Measurements from ENCODE around the gene TRIM32.

The TRIM32 gene

DNA sequence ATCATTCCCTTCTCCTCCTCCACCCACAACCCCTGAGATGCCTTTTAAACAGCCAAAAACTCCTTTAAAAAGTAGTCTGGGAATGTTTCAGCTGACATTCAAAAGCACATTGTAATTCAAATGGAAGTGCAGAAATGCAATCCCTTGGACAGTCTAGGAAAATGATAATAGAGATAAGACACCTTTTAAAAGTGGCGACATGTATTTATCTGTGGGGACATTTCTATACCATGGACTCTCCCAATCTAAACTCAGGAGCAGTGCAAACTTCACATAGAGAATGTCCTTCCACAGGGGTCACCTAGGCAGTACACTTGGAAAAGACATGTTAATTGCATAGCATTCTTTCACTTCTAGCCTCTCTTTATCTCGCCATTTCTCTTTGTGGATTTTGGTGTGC, 33.0 kb downstream of the TRIM32 start:
- Histone ChIP-seq H3K27me3 (replicated peaks in 2 of 5; ENCODE audit: control insufficient read depth in 4 of 5, insufficient read depth in 5 of 5, low read length in 4 of 5) (no peaks in the 10 kb centered on the region), H3K4me3 (ENCODE audit: control insufficient read depth in 1 of 7, extremely low read depth in 1 of 7, insufficient read depth in 4 of 7, low read depth in 2 of 7, low read length in 6 of 7) (no peak overlapping the region), H3K9me3 (ENCODE audit: control extremely low read depth in 1 of 5, control insufficient read depth in 4 of 5, insufficient read depth in 2 of 5, low read depth in 1 of 5, low read length in 4 of 5) (no peaks in the 10 kb centered on the region), H3K27ac (ENCODE audit: insufficient read depth in 1 of 2, low read depth in 1 of 2, low read length in 2 of 2, poor library complexity in 1 of 2, severe bottlenecking in 2 of 2) (no peak overlapping the region), H3K4me1 (ENCODE audit: control extremely low read depth in 1 of 4, control insufficient read depth in 4 of 4, insufficient read depth in 4 of 4, low read length in 3 of 4) (no peaks in the 10 kb centered on the region), H3K36me3 (ENCODE audit: control insufficient read depth in 4 of 4, insufficient read depth in 4 of 4, low read length in 3 of 4) (no peaks in the 10 kb centered on the region)
- WGBS (ENCODE audit: insufficient coverage): 100% methylated on average over 2 of the region's 2 CpGs
- no peak for DNase-seq
- ChIA-PET POLR2A (no interaction called here), CTCF (no interaction called here)

DNA sequence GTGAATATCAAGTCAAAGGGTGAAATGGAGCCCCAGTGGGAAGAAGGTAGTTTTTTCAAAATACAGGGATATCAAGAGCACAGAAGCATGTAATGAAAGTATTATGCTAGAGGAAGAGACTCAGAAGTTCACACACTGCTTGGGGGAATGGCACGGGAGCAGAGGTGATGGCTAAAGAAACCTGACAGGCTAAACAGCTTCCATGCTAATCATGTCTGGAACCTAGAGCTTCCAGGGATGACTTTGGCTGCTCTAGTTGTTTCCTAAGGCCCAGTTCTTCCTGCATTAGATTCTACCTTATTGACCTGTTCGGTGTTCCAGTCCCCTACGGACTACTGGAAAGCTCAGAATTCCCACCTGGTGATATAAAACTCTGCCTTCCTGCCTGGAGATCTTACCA, 34.3 kb downstream of the TRIM32 start:
- no peaks in the 10 kb centered on the region for H3K27me3 ChIP-seq (replicated peaks in 2 of 5; ENCODE audit: control insufficient read depth in 4 of 5, insufficient read depth in 5 of 5, low read length in 4 of 5)
- no peak for DNase-seq
- H3K9me3 ChIP-seq (ENCODE audit: control extremely low read depth in 1 of 5, control insufficient read depth in 4 of 5, insufficient read depth in 2 of 5, low read depth in 1 of 5, low read length in 4 of 5): no peaks in the 10 kb centered on the region
- H3K4me1 ChIP-seq (ENCODE audit: control extremely low read depth in 1 of 4, control insufficient read depth in 4 of 4, insufficient read depth in 4 of 4, low read length in 3 of 4): no peaks in the 10 kb centered on the region
- no peak overlapping the region for H3K27ac ChIP-seq (ENCODE audit: insufficient read depth in 1 of 2, low read depth in 1 of 2, low read length in 2 of 2, poor library complexity in 1 of 2, severe bottlenecking in 2 of 2)
- ChIA-PET CTCF (interaction anchor here (1.4 kb wide), 1 partner anchor 15 kb away, joined by 5 read pairs; no protein-coding TSS in a partner anchor), POLR2A (no interaction called here)
- H3K36me3 ChIP-seq (ENCODE audit: control insufficient read depth in 4 of 4, insufficient read depth in 4 of 4, low read length in 3 of 4): no peaks in the 10 kb centered on the region
- H3K4me3 ChIP-seq (ENCODE audit: control insufficient read depth in 1 of 7, extremely low read depth in 1 of 7, insufficient read depth in 4 of 7, low read depth in 2 of 7, low read length in 6 of 7): no peak overlapping the region
- 95% methylated on average over 2 of the region's 3 CpGs for WGBS (ENCODE audit: insufficient coverage)

- no peak for DNase-seq
- no CpG with 5 or more reads among the region's 2 CpGs for WGBS (ENCODE audit: insufficient coverage)
- CTCF ChIA-PET: interaction anchor here (1.4 kb wide), 1 partner anchor 15 kb away, joined by 5 read pairs; no protein-coding TSS in a partner anchor
Observed at GRCh38 chr9:116721944-116722343, 34.8 kb downstream of the TRIM32 start.

DNA sequence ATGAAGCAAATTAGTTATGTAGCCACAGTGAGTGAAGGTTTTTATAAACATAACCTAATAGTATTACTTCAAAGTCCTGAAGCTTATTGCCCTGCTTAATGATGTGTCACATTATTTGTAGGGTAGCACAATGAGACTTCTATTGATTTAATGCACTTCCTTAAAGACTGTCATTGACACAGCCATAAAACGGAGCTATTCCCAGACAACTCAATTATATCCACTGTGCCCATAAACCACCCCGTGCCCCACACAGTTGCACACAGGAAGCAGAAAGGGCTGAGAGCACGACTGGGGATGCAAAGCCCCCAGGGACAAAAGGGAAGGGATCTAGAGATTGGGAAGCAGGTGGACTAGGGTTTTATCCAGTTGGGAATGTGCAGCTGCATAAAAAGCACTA, 37.0 kb downstream of the TRIM32 start:
- Histone ChIP-seq H3K27ac (ENCODE audit: insufficient read depth in 1 of 2, low read depth in 1 of 2, low read length in 2 of 2, poor library complexity in 1 of 2, severe bottlenecking in 2 of 2) (no peak overlapping the region), H3K27me3 (replicated peaks in 2 of 5; ENCODE audit: control insufficient read depth in 4 of 5, insufficient read depth in 5 of 5, low read length in 4 of 5) (no peaks in the 10 kb centered on the region), H3K4me3 (ENCODE audit: control insufficient read depth in 1 of 7, extremely low read depth in 1 of 7, insufficient read depth in 4 of 7, low read depth in 2 of 7, low read length in 6 of 7) (no peak overlapping the region), H3K4me1 (ENCODE audit: control extremely low read depth in 1 of 4, control insufficient read depth in 4 of 4, insufficient read depth in 4 of 4, low read length in 3 of 4) (no peaks in the 10 kb centered on the region), H3K36me3 (ENCODE audit: control insufficient read depth in 4 of 4, insufficient read depth in 4 of 4, low read length in 3 of 4) (no peaks in the 10 kb centered on the region), H3K9me3 (ENCODE audit: control extremely low read depth in 1 of 5, control insufficient read depth in 4 of 5, insufficient read depth in 2 of 5, low read depth in 1 of 5, low read length in 4 of 5) (no peaks in the 10 kb centered on the region)
- 52% methylated on average over 3 of the region's 3 CpGs for WGBS (ENCODE audit: insufficient coverage)
- ChIA-PET POLR2A (no interaction called here), CTCF (interaction anchor here (1.7 kb wide), 1 partner anchor 12 kb away, joined by 6 read pairs; no protein-coding TSS in a partner anchor)
- no peak for DNase-seq

More at GRCh38 chr9:116721944-116722343, 34.8 kb downstream of the TRIM32 start:
- Histone ChIP-seq H3K27ac (ENCODE audit: insufficient read depth in 1 of 2, low read depth in 1 of 2, low read length in 2 of 2, poor library complexity in 1 of 2, severe bottlenecking in 2 of 2) (no peak overlapping the region), H3K4me3 (ENCODE audit: control insufficient read depth in 1 of 7, extremely low read depth in 1 of 7, insufficient read depth in 4 of 7, low read depth in 2 of 7, low read length in 6 of 7) (no peak overlapping the region), H3K4me1 (ENCODE audit: control extremely low read depth in 1 of 4, control insufficient read depth in 4 of 4, insufficient read depth in 4 of 4, low read length in 3 of 4) (no peaks in the 10 kb centered on the region), H3K9me3 (ENCODE audit: control extremely low read depth in 1 of 5, control insufficient read depth in 4 of 5, insufficient read depth in 2 of 5, low read depth in 1 of 5, low read length in 4 of 5) (no peaks in the 10 kb centered on the region), H3K36me3 (ENCODE audit: control insufficient read depth in 4 of 4, insufficient read depth in 4 of 4, low read length in 3 of 4) (no peaks in the 10 kb centered on the region), H3K27me3 (replicated peaks in 2 of 5; ENCODE audit: control insufficient read depth in 4 of 5, insufficient read depth in 5 of 5, low read length in 4 of 5) (no peaks in the 10 kb centered on the region)
- POLR2A ChIA-PET: no interaction called here

GRCh38 chr9:116726602-116727001, 39.5 kb downstream of the TRIM32 start:
- Histone ChIP-seq H3K27me3 (replicated peaks in 2 of 5; ENCODE audit: control insufficient read depth in 4 of 5, insufficient read depth in 5 of 5, low read length in 4 of 5) (peaks cover 0 to 2% (median 0%) of the 10 kb centered on the region in 5 experiments), H3K36me3 (ENCODE audit: control insufficient read depth in 4 of 4, insufficient read depth in 4 of 4, low read length in 3 of 4) (no peaks in the 10 kb centered on the region), H3K4me1 (ENCODE audit: control extremely low read depth in 1 of 4, control insufficient read depth in 4 of 4, insufficient read depth in 4 of 4, low read length in 3 of 4) (no peaks in the 10 kb centered on the region), H3K9me3 (ENCODE audit: control extremely low read depth in 1 of 5, control insufficient read depth in 4 of 5, insufficient read depth in 2 of 5, low read depth in 1 of 5, low read length in 4 of 5) (no peaks in the 10 kb centered on the region), H3K27ac (ENCODE audit: insufficient read depth in 1 of 2, low read depth in 1 of 2, low read length in 2 of 2, poor library complexity in 1 of 2, severe bottlenecking in 2 of 2) (no peak overlapping the region), H3K4me3 (ENCODE audit: control insufficient read depth in 1 of 7, extremely low read depth in 1 of 7, insufficient read depth in 4 of 7, low read depth in 2 of 7, low read length in 6 of 7) (no peak overlapping the region)
- POLR2A ChIA-PET: no interaction called here
- no peak for DNase-seq
- CTCF ChIA-PET: interaction anchor here (0.9 to 3.4 kb wide), 2 partner anchors 10 to 28 kb away, joined by 5 to 16 read pairs; no protein-coding TSS in a partner anchor

DNA sequence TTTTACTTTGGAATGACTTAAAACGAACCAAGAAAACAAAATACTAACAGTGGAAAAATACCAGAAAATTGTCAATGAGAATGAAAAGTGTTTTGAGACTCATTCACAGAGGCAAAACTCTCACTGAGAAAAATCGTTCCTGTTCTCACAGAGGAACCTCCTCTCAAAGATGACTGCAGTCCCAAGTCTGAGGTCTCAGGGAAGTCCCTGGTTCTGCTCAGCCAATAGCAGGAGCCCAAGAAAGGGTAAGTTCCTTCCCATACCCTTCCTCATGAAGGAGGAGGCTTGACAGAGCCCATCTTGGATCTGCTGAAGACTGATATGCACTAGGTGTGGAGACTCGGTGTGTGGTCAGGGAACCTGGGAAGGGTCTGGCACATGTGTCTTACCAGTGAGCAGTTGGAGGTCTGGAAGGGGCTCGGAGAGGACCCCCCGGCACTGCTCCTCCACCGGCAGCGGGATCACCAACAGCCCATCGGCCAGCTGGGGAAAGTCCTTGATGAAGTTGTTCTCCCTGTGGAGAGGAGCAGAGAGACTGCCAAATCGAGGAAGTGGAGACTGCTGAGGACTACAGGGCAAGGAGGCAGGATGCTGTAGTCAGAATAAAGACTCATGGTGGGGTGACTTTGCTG, 46.0 kb downstream of the TRIM32 start:
- CTCF ChIA-PET: interaction anchor here (1.1 kb wide), 1 partner anchor 128 kb away, joined by 3 read pairs; no protein-coding TSS in a partner anchor
- WGBS (ENCODE audit: insufficient coverage): 80% methylated on average over 6 of the region's 9 CpGs

GRCh38 chr9:116736399-116737151, 49.5 kb downstream of the TRIM32 start:
- DNase-seq: no peak
- CTCF ChIA-PET: interaction anchor here (0.9 to 4.3 kb wide), 15 partner anchors 9 to 713 kb away, joined by 3 to 59 read pairs (median 3); no protein-coding TSS in a partner anchor
- POLR2A ChIA-PET: interaction anchor here (0.6 kb wide), 1 partner anchor 27 kb away, joined by 3 read pairs; no protein-coding TSS in a partner anchor
- Histone ChIP-seq H3K4me3 (ENCODE audit: control insufficient read depth in 1 of 7, extremely low read depth in 1 of 7, insufficient read depth in 4 of 7, low read depth in 2 of 7, low read length in 6 of 7) (no peak overlapping the region), H3K9me3 (ENCODE audit: control extremely low read depth in 1 of 5, control insufficient read depth in 4 of 5, insufficient read depth in 2 of 5, low read depth in 1 of 5, low read length in 4 of 5) (no peaks in the 10 kb centered on the region), H3K27ac (ENCODE audit: insufficient read depth in 1 of 2, low read depth in 1 of 2, low read length in 2 of 2, poor library complexity in 1 of 2, severe bottlenecking in 2 of 2) (no peak overlapping the region), H3K27me3 (replicated peaks in 2 of 5; ENCODE audit: control insufficient read depth in 4 of 5, insufficient read depth in 5 of 5, low read length in 4 of 5) (peaks cover 0 to 11% (median 7%) of the 10 kb centered on the region in 5 experiments), H3K36me3 (ENCODE audit: control insufficient read depth in 4 of 4, insufficient read depth in 4 of 4, low read length in 3 of 4) (no peaks in the 10 kb centered on the region), H3K4me1 (ENCODE audit: control extremely low read depth in 1 of 4, control insufficient read depth in 4 of 4, insufficient read depth in 4 of 4, low read length in 3 of 4) (peaks cover 0 to 6% (median 0%) of the 10 kb centered on the region in 4 experiments)
- WGBS (ENCODE audit: insufficient coverage): 44% methylated on average over 6 of the region's 8 CpGs

More for the DNA sequence above, 46.0 kb downstream of the TRIM32 start:
- no peak overlapping the region for H3K27ac ChIP-seq (ENCODE audit: insufficient read depth in 1 of 2, low read depth in 1 of 2, low read length in 2 of 2, poor library complexity in 1 of 2, severe bottlenecking in 2 of 2)
- peaks cover 0 to 8% (median 4%) of the 10 kb centered on the region in 5 experiments for H3K27me3 ChIP-seq (replicated peaks in 2 of 5; ENCODE audit: control insufficient read depth in 4 of 5, insufficient read depth in 5 of 5, low read length in 4 of 5)
- no peak overlapping the region for H3K4me3 ChIP-seq (ENCODE audit: control insufficient read depth in 1 of 7, extremely low read depth in 1 of 7, insufficient read depth in 4 of 7, low read depth in 2 of 7, low read length in 6 of 7)
- POLR2A ChIA-PET: no interaction called here
- H3K4me1 ChIP-seq (ENCODE audit: control extremely low read depth in 1 of 4, control insufficient read depth in 4 of 4, insufficient read depth in 4 of 4, low read length in 3 of 4): peaks cover 0 to 6% (median 0%) of the 10 kb centered on the region in 4 experiments
- H3K9me3 ChIP-seq (ENCODE audit: control extremely low read depth in 1 of 5, control insufficient read depth in 4 of 5, insufficient read depth in 2 of 5, low read depth in 1 of 5, low read length in 4 of 5): no peaks in the 10 kb centered on the region
- no peak for DNase-seq
- H3K36me3 ChIP-seq (ENCODE audit: control insufficient read depth in 4 of 4, insufficient read depth in 4 of 4, low read length in 3 of 4): no peaks in the 10 kb centered on the region
